H7 (cell line): Measurements from ENCODE around the gene SDK2. TPM values are rescaled to one million over a fixed set of nuclear protein-coding genes. Genes with fewer than 3 reads are reported as not detected.

Experiments
- DNase-seq: peaks from one replicate; pipeline ENCODE4 v3.0.0; 2012
- H3K27me3 ChIP-seq: 2 replicates; pipeline ENCODE4 v1.6.0; 2011; ENCODE audit warnings: mild to moderate bottlenecking, low read length; ENCODE audit not compliant: control insufficient read depth, insufficient read depth
- H3K36me3 ChIP-seq: replicated peaks from 2 replicates; pipeline ENCODE4 v1.5.1; 2011; ENCODE audit warnings: low read length; ENCODE audit not compliant: control insufficient read depth, insufficient read depth
- H3K4me3 ChIP-seq: 2 replicates; pipeline ENCODE4 v1.5.1; 2011; ENCODE audit warnings: low read depth, mild to moderate bottlenecking, control low read depth, low read length, moderate library complexity; ENCODE audit not compliant: insufficient read depth
- total RNA-seq: library from RNA; depleted of rRNA; stranded (reverse); fragments of >200 nt; shearing (Covaris generic); gene quantifications from 2 replicates; pipeline ENCODE4 v1.2.3, GENCODE V29; 2014

SDK2 gene
- total RNA-seq, 1 experiment from 2014 or later, result 12.1 TPM

GRCh38 chr17:73645050-73645871 is 1.0 kb upstream of the SDK2 start:
- Histone ChIP-seq H3K27me3 (peaks cover 55% of the 10 kb centered on the region), H3K4me3 (peak overlapping the region; percentile 73), H3K36me3 (no peaks in the 10 kb centered on the region)
- peak; percentile 93 for DNase-seq

- Histone ChIP-seq H3K27me3 (peaks cover 55% of the 10 kb centered on the region), H3K4me3 (peak overlapping the region; percentile 73), H3K36me3 (no peaks in the 10 kb centered on the region)
- no peak for DNase-seq
Measured at GRCh38 chr17:73643852-73644144, 447 bp downstream of the SDK2 start.

- peaks cover 54% of the 10 kb centered on the region for H3K27me3 ChIP-seq
- H3K36me3 ChIP-seq, result no peaks in the 10 kb centered on the region
- peak; percentile 90 for DNase-seq
- H3K4me3 ChIP-seq, result peak overlapping the region; percentile 73
Measured at GRCh38 chr17:73643001-73643851, 1.0 kb downstream of the SDK2 start.

- Histone ChIP-seq H3K4me3 (peak overlapping the region; percentile 73), H3K36me3 (no peaks in the 10 kb centered on the region), H3K27me3 (peaks cover 52% of the 10 kb centered on the region)
- DNase-seq, result no peak
Measured at GRCh38 chr17:73642659-73643000, 1.6 kb downstream of the SDK2 start.

- H3K27me3 ChIP-seq, result peaks cover 47% of the 10 kb centered on the region
- H3K36me3 ChIP-seq, result no peaks in the 10 kb centered on the region
- no peak overlapping the region for H3K4me3 ChIP-seq
- DNase-seq, result peak; percentile 52
Measured at GRCh38 chr17:73641826-73642600, 2.2 kb downstream of the SDK2 start.

- H3K36me3 ChIP-seq, result no peaks in the 10 kb centered on the region
- DNase-seq, result no peak
Measured at GRCh38 chr17:73640691-73641090, 3.6 kb downstream of the SDK2 start.

GRCh38 chr17:73639932-73640331 is 4.3 kb downstream of the SDK2 start:
- Histone ChIP-seq H3K27me3 (peaks cover 33% of the 10 kb centered on the region), H3K4me3 (no peak overlapping the region), H3K36me3 (no peaks in the 10 kb centered on the region)
- no peak for DNase-seq

More at GRCh38 chr17:73640691-73641090, 3.6 kb downstream of the SDK2 start:
- Histone ChIP-seq H3K27me3 (peaks cover 37% of the 10 kb centered on the region), H3K4me3 (no peak overlapping the region)

GRCh38 chr17:73639322-73639721 is 4.9 kb downstream of the SDK2 start:
- peak; percentile 51 for DNase-seq

GRCh38 chr17:73638556-73638955 is 5.7 kb downstream of the SDK2 start:
- peaks cover 22% of the 10 kb centered on the region for H3K27me3 ChIP-seq
- DNase-seq, result no peak
- H3K36me3 ChIP-seq, result no peaks in the 10 kb centered on the region
- no peak overlapping the region for H3K4me3 ChIP-seq

More at GRCh38 chr17:73639322-73639721, 4.9 kb downstream of the SDK2 start:
- Histone ChIP-seq H3K36me3 (no peaks in the 10 kb centered on the region), H3K27me3 (peaks cover 29% of the 10 kb centered on the region), H3K4me3 (no peak overlapping the region)

GRCh38 chr17:73637866-73638265 is 6.4 kb downstream of the SDK2 start:
- peaks cover 15% of the 10 kb centered on the region for H3K27me3 ChIP-seq
- no peak overlapping the region for H3K4me3 ChIP-seq

GRCh38 chr17:73635101-73635817 is 9.0 kb downstream of the SDK2 start:
- Histone ChIP-seq H3K36me3 (no peaks in the 10 kb centered on the region), H3K4me3 (no peak overlapping the region), H3K27me3 (no peaks in the 10 kb centered on the region)
- no peak for DNase-seq

More at GRCh38 chr17:73637866-73638265, 6.4 kb downstream of the SDK2 start:
- no peaks in the 10 kb centered on the region for H3K36me3 ChIP-seq
- no peak for DNase-seq

GRCh38 chr17:73634629-73635028 is 9.6 kb downstream of the SDK2 start:
- Histone ChIP-seq H3K36me3 (no peaks in the 10 kb centered on the region), H3K27me3 (no peaks in the 10 kb centered on the region)

GRCh38 chr17:73633736-73634135 is 10.5 kb downstream of the SDK2 start:
- DNase-seq, result no peak
- H3K36me3 ChIP-seq, result no peaks in the 10 kb centered on the region
- H3K4me3 ChIP-seq, result no peak overlapping the region
- H3K27me3 ChIP-seq, result no peaks in the 10 kb centered on the region

More at GRCh38 chr17:73634629-73635028, 9.6 kb downstream of the SDK2 start:
- no peak for DNase-seq
- no peak overlapping the region for H3K4me3 ChIP-seq

GRCh38 chr17:73632513-73632912 is 11.7 kb downstream of the SDK2 start:
- H3K27me3 ChIP-seq, result no peaks in the 10 kb centered on the region
- no peak for DNase-seq

More at GRCh38 chr17:73632513-73632912, 11.7 kb downstream of the SDK2 start:
- Histone ChIP-seq H3K36me3 (no peaks in the 10 kb centered on the region), H3K4me3 (no peak overlapping the region)
